NCI-H82 treated with DMSO at 0.1 percent for 48 hours (cell line): ENCODE data around the gene NCDN.
"Not testable (repeated sequence)": the region's sequence is repeated elsewhere in the genome, so short reads cannot be mapped to it uniquely, and the experiment has no call there.

Experiments
- DNase-seq: peaks from one replicate; lab custom pipeline; 2025; ENCODE audit not compliant: unreplicated experiment; lab: John Stamatoyannopoulos, UW

Gene NCDN

DNA sequence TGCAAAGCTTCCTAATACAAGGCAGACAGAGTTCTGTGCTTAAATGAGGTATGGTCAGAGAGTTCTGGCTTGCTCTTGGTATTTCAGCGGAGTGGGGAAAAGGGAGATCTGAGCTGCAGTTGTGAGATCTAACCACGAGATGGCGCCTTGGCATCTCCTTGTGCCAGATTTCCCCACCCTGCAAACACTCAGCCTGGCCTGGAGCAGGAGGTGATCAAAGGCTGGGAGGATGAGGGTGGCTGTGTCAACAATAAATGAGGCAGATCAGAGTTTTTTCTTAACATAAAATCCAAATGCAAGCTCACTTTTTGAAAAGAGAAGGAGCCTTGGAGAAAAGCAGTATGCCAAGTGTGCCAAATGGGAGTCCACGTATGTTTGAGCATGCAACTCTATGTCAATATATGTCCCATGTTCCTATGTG lies 11.4 kb downstream of the NCDN start:
- peak; percentile 39 for DNase-seq

DNA sequence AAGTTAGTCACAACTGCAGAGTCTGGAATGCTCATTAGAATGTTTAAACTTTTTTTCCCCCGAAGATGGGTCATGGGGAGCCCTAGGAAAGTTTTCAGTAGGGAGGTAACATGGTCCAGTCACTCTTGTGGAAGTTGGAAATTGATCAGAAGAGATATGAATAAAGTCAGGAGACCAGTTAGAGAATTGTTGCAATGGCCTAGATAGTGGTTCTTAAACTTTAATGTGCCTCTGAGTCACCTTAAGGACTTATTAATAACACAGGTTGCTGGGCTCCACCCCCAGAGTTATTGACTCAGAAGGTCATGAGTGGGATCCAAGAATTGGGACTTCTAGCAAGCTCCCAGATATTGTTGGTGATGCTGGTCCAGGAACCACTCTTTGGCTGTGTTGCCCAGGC lies 12.3 kb downstream of the NCDN start:
- DNase-seq: no peak

DNA sequence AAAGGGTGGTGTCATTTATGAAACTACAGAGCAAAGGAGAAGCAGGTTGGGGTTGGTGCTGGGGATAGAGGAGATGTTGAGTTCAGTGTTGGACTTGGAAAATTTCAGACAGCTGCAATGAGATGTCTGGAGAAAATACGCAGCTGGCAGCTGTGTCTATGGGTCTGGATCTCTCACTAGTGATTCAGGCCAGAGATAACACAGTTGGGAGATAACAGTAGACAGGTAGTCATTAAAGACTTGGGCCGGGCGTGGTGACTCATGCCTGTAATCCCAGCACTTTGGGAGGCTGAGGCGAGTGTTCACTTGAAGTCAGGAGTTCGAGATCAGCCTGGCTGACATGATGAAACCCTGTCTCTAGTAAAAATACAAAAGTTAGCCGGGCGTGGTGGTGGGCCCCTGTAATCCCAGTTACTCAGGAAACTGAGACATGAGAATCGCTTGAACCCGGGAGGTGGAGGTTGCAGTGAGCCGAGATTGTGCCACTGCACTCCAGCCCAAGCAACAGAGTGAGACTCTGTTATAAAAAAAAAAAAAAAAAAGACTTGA lies 13.1 kb downstream of the NCDN start:
- no peak for DNase-seq

DNA sequence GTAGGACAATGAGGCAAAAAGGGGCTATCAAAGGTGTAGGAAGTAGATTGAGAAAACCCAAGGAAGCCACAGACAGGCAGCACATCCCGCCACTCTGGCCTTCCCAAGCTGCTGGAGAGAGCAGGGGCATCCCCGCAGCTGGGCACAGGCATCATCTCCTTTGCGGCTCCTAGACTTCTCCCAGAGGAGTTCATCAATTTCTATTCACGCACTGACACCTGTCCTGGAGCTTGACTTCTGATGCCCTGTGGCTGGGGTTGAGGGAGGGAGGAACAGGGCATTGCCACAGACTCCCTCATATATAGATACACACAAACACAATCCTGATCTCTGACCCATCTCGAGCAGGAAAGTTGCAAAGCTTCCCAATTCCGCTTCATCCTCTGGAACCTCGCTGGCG lies 13.7 kb downstream of the NCDN start:
- no peak for DNase-seq

GRCh38 chr1:35572296-35572695 lies 14.7 kb downstream of the NCDN start:
- DNase-seq: no peak

DNA sequence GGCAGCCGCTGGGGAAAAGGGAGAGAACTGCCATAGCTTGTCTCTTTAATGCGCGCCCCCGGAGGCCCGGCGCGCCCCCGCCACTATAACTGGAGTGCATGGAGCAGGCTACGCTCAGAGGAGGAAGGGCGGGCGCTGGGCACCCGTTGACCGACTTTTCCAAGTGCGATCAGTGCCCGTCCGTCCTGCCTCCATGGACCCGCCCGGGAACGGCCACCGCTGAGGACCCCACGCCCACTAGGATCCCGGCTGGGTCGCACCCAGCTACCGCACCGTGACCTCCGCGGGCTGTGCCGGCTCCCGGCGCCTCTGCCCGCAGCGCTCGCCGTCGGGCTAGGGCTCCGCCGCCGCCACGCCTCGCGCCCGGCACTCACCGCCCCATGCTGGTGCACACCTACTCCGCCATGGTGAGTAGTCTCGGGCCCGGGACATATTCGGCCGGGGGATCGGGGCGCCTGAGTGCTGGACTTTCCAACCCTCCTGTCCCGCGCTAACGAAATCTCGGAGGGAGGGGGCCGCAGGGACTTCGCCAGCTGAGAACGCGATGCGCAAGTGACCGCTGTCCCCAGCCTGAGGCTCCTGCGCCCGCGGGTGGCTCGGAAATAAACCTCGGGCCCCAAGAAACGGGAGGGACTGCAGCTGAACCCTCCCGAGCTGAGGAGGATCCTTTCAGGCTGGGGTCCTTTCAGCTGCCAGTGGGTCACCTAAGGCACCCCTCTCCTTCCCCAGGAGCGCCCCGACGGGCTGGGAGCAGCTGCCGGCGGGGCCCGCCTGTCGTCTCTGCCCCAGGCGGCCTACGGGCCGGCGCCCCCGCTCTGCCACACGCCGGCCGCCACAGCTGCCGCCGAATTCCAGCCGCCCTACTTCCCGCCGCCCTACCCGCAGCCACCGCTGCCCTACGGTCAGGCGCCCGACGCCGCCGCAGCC lies 15.9 kb downstream of the NCDN start, which contains the start of gene TFAP2E:
TFAP2E (plus strand) TSS at position 117 of the 927 bp plus-strand sequence; CDS start at position 381, 264 bp downstream.
- no peak for DNase-seq

DNA sequence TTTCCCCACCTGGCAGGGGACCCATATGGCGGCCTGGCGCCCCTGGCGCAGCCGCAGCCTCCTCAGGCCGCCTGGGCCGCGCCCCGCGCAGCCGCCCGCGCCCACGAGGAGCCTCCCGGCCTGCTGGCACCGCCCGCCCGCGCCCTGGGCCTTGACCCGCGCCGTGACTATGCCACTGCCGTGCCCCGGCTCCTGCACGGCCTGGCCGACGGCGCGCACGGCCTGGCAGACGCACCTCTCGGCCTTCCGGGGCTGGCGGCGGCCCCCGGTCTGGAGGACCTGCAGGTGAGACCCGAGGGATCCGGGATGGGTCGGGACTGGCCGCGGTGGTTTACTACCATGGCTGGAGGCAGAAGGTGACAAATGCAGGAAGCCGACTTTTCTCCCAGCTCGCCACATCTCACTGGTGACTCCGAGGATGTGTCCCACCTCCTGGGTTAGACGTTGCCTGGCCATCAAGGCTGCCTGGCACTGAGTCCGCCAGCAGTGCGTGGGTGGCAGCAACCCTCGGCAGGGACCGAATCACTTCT lies 16.6 kb downstream of the NCDN start:
- DNase-seq: no peak

DNA sequence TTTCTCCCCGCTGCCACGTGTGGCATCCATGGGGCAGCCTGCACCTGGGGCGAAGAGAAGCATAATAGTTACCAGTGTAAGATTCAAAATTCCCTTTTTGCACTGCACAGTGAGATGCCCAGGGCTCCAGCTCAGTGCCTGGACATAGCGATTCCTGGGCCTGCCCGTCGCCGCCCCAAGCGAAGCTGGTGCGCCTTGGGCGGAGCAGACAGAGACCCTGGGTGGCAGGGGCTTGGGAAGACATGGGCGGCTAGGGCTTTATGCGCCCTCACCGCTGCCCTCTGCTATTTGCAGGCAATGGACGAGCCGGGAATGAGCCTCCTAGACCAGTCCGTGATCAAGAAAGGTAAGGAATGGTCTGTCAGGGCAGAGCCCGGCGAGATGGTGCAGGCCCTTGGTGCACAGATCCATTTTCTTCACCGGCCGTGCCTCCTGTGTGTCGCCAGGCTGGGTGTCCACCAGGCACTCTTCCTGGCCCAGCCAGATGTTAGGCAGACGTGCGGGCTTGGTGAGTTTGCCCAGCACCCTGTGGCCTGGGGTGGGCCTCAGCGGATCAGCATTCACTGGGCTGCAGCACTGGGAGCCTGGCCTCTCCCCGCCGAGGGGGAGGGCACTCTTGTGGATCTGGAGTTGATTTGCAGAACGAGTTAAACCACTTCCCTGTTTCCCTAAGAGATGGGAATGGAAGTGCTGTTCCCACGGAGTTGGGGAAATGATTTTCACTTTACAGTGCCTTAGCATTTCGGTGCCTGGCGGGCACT lies 17.2 kb downstream of the NCDN start:
- no peak for DNase-seq

GRCh38 chr1:35575416-35575958 lies 17.9 kb downstream of the NCDN start:
- DNase-seq: no peak

DNA sequence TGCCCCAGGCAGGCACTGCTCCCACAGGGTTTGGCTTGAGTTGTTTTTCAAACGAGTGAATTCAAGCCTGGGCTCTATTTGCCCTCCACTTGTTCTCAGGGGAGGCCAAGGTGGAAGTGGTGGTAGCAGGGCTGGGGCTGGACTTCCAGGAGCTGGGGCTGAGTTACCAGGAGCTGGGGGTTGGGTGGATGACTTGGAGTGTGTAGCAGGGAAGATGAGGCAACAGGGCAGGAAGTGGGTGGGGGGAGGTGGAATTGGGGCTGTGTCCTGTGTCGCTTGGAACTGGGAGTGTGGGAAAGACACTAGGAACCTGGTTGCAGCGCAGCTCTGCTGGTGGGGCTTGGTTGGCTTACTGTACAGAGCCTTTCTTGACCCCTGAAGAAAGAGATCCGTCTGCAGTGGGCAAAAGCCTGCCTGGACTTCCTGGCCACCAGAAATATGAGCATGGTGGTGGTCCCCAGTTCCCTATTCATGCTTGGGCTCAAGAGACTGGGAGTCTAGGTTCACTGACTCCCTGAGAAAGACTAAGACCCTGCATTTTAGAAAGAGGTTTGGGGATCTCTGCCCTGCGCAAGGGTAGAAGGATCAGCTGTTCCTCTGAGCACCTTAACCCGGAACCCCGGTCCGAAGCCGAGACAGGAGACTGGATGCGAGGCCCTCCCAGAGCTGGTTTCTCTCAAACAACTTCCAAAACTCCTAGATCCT lies 18.6 kb downstream of the NCDN start:
- DNase-seq: no peak

DNA sequence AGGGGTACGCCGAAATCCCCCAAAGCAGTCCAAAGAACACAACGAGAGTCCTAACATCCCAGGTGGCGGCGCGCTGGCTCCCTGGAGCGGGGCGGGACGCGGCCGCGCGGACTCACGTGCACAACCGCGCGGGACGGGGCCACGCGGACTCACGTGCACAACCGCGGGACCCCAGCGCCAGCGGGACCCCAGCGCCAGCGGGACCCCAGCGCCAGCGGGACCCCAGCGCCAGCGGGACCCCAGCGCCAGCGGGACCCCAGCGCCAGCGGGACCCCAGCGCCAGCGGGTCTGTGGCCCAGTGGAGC lies 19.1 kb downstream of the NCDN start:
- not testable (repeated sequence) for DNase-seq

- DNase-seq: no peak
Measured at GRCh38 chr1:35577071-35577998, 19.7 kb downstream of the NCDN start.

GRCh38 chr1:35580949-35581388 lies 23.4 kb downstream of the NCDN start:
- DNase-seq: no peak

GRCh38 chr1:35581621-35582020 lies 24.0 kb downstream of the NCDN start:
- not testable (repeated sequence) for DNase-seq

DNA sequence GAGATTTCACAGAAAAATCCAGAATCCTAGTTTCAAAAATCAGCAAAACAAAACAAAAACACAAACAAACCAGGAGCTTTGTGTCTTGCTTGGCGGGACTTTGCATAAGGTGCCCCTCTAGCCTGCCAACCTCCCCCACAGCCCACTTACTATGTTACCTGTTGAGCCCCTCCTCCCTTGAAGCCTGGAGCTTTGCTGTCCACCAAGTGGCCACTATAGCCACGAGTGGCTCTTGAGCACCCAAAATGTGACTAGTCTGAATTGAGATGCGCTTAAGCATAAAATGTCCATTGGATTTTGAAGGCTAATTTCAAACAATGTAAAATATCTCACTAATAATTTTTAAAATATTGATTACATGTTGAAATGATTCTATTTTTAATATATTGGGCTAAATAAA lies 27.7 kb downstream of the NCDN start:
- no peak for DNase-seq

DNA sequence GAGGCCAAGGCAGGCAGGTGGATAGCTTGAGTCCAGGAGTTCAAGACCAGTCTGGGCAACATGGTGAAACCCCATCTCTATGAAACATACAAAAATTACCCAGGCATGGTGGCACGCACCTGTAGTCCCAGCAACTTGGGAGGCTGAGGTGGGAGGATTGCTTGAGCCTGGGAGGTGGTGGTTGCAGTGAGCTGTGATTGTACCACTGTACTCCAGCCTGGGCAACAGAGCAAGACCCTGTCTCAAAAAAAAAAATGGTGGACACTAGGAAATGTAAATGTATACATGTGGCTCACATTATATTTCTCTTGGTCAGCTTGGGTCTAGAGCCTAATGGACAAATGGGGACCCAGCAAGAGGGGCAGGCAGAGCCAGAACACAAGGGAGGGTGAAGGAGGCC lies 28.2 kb downstream of the NCDN start:
- not testable (repeated sequence) for DNase-seq

GRCh38 chr1:35586808-35587207 lies 29.2 kb downstream of the NCDN start:
- no peak for DNase-seq

DNA sequence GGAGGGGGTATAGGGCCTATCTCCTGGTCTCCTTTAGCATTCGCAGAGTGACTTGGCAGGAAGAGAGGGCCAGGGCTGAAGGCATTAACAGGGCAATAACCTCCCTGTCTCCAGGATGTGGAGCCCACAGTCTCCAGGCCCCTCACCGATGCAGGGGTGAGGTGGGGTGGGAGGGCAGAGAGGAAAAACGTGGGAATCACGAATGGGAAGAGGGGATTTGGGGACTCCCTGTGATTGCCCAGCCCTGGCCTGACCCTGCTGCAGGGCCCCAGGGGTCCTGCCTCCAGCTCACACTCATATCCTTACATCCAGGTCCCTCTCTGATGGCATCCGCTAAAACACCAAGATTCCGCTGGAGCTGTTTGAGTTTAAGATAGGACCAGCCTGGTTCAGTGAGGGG lies 30.1 kb downstream of the NCDN start:
- DNase-seq: no peak

DNA sequence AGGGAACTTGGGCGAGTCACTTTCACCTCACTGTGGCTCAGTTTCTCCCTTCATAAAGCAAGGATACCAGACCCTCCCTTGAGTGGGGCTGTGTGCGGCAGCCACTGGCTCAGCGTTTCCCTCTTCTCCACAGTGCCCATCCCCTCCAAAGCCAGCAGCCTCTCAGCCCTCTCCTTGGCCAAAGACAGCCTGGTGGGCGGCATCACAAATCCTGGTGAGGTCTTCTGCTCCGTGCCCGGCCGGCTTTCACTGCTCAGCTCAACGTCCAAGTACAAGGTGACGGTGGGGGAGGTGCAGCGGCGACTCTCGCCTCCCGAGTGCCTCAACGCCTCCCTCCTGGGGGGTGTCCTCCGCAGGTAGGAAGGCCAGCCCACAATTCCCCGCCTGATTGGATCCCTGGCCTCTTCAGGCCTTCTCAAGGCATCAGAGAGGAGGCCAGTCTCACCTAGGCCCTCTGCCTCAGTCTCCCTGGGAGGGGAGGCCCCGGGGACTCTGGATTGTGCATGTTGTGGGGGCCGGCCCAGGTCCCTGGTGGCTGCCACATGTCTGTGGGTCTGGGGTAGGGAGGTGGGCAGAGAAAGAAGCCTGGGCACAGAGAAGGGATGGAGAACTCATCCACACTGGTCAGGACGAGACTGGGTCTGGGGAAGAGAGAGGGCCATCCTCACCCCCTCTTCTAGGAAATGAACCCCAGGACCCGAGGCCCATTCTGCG lies 30.8 kb downstream of the NCDN start:
- DNase-seq: no peak
